Central memory CD8-positive, alpha-beta T cell (primary cell): ENCODE data around the gene LOXL3.
"Not testable (repeated sequence)": the region's sequence is repeated elsewhere in the genome, so short reads cannot be mapped to it uniquely, and the experiment has no call there.

ENCODE experiments used
- ATAC-seq: fragments of 150-1000 bp; cut with Tn5 transposase; replicated peaks from 2 replicates; pipeline ENCODE4 v1.10.0; 2022; ENCODE audit warnings: mild to moderate bottlenecking, moderate FRiP score, moderate number of reproducible peaks; ENCODE audit not compliant: poor library complexity, severe bottlenecking; ENCODE audit errors: extremely low read depth
- DNase-seq, 2 donors: peaks; one replicate each; pipeline ENCODE4 v3.0.0; 2021; ENCODE audit warnings: low spot score in 2 of 2
- H3K27ac Mint-ChIP-seq: one replicate; pipeline ENCODE4 v1.8.0; 2022; ENCODE audit warnings: low read depth, mild to moderate bottlenecking, moderate library complexity, mixed read lengths
- H3K27me3 Mint-ChIP-seq: one replicate; pipeline ENCODE4 v1.8.0; 2022; ENCODE audit warnings: mixed read lengths
- H3K36me3 Mint-ChIP-seq: one replicate; pipeline ENCODE4 v1.8.0; 2022; ENCODE audit warnings: mild to moderate bottlenecking, moderate library complexity, mixed read lengths; ENCODE audit not compliant: insufficient read depth
- H3K4me1 Mint-ChIP-seq: one replicate; pipeline ENCODE4 v1.8.0; 2022; ENCODE audit warnings: mixed read lengths
- H3K4me3 Mint-ChIP-seq: one replicate; pipeline ENCODE4 v1.8.0; 2022; ENCODE audit warnings: mild to moderate bottlenecking, moderate library complexity, mixed read lengths
- H3K9me3 Mint-ChIP-seq: one replicate; pipeline ENCODE4 v1.8.0; 2022; ENCODE audit warnings: mixed read lengths

The LOXL3 gene

GRCh38 chr2:74489906-74490305, 63.8 kb downstream of the LOXL3 start:
- no peak for DNase-seq
- Mint-ChIP-seq H3K27ac (no peak overlapping the region), H3K27me3 (no peaks in the 10 kb centered on the region), H3K4me1 (peaks cover 17% of the 10 kb centered on the region), H3K4me3 (no peak overlapping the region), H3K36me3 (peaks cover 34% of the 10 kb centered on the region), H3K9me3 (no peaks in the 10 kb centered on the region)
- ATAC-seq: no peak

GRCh38 chr2:74488643-74489481, 64.9 kb downstream of the LOXL3 start:
- no peaks in the 10 kb centered on the region for H3K9me3 Mint-ChIP-seq
- H3K27me3 Mint-ChIP-seq: no peaks in the 10 kb centered on the region
- ATAC-seq (no peak), DNase-seq (no peak)
- H3K27ac Mint-ChIP-seq: peak overlapping the region; percentile 10
- H3K4me1 Mint-ChIP-seq: peaks cover 17% of the 10 kb centered on the region
- peaks cover 27% of the 10 kb centered on the region for H3K36me3 Mint-ChIP-seq
- no peak overlapping the region for H3K4me3 Mint-ChIP-seq

GRCh38 chr2:74486141-74486540, 67.6 kb downstream of the LOXL3 start:
- no peaks in the 10 kb centered on the region for H3K27me3 Mint-ChIP-seq
- peaks cover 24% of the 10 kb centered on the region for H3K36me3 Mint-ChIP-seq
- no peak overlapping the region for H3K4me3 Mint-ChIP-seq
- H3K4me1 Mint-ChIP-seq: peaks cover 29% of the 10 kb centered on the region
- DNase-seq: no peak
- no peaks in the 10 kb centered on the region for H3K9me3 Mint-ChIP-seq
- no peak overlapping the region for H3K27ac Mint-ChIP-seq
- ATAC-seq: no peak

GRCh38 chr2:74483675-74484164, 70.0 kb downstream of the LOXL3 start:
- H3K9me3 Mint-ChIP-seq, ATAC-seq, H3K27me3 Mint-ChIP-seq, DNase-seq: not testable (repeated sequence)
- peak overlapping the region; percentile 99 for H3K27ac Mint-ChIP-seq
- H3K4me3 Mint-ChIP-seq: peak overlapping the region; percentile 94
- H3K4me1 Mint-ChIP-seq: peaks cover 34% of the 10 kb centered on the region
- peaks cover 29% of the 10 kb centered on the region for H3K36me3 Mint-ChIP-seq

GRCh38 chr2:74482801-74483674, 70.7 kb downstream of the LOXL3 start, which contains the start of the genes CCDC142 and TTC31:
TSS of gene CCDC142 (minus strand) at chr2:74482998. CDS start at chr2:74482837, 161 bp downstream.
TSS of gene TTC31 (plus strand) at chr2:74483081. CDS start at chr2:74483096, 15 bp downstream.
- peak; percentile 96 for ATAC-seq
- peaks cover 29% of the 10 kb centered on the region for H3K36me3 Mint-ChIP-seq
- H3K27me3 Mint-ChIP-seq: no peaks in the 10 kb centered on the region
- DNase-seq: peak; percentile 89 to 91
- peak within 1 kb of the TSS; percentile 99 for H3K27ac Mint-ChIP-seq
- peaks cover 34% of the 10 kb centered on the region for H3K4me1 Mint-ChIP-seq
- peak within 1 kb of the TSS; percentile 94 for H3K4me3 Mint-ChIP-seq
- no peaks in the 10 kb centered on the region for H3K9me3 Mint-ChIP-seq
